Measurements from ENCODE around the gene KLHL21.
"Not testable (repeated sequence)": the region's sequence is repeated elsewhere in the genome, so short reads cannot be mapped to it uniquely, and the experiment has no call there.

KLHL21 gene

DNA sequence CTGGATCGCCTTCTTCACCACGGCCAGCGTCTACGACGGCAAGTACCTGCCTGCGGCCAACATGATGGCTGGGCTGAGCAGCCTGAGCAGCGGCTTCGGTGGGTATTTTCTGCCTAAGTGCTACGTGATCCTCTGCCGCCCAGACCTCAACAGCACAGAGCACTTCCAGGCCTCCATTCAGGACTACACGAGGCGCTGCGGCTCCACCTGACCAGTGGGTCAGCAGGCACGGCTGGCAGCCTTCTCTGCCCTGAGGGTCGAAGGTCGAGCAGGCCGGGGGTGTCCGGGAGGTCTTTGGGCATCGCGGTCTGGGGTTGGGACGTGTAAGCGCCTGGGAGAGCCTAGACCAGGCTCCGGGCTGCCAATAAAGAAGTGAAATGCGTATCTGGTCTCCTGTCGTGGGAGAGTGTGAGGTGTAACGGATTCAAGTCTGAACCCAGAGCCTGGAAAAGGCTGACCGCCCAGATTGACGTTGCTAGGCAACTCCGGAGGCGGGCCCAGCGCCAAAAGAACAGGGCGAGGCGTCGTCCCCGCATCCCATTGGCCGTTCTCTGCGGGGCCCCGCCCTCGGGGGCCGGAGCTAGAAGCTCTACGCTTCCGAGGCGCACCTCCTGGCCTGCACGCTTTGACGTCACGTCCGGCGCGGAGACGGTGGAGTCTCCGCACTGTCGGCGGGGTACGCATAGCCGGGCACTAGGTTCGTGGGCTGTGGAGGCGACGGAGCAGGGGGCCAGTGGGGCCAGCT lies 23.1 kb downstream of the KLHL21 start, which contains the start of gene ZBTB48:
TSS of gene ZBTB48 (plus strand) at position 621 of the 745 bp plus-strand sequence. CDS start 616 bp downstream, outside the sequence.
- FAIRE-seq (peak; percentile 99), DNase-seq (ENCODE audit: insufficient read length) (peak; percentile 100)
- 0 out of 2 replicates have a peak, but pooled peaks have one; percentile 26 for TF ChIP-seq TAF1 (IDR thresholded peaks at IDR 0.05; ENCODE audit: borderline replicate concordance, low read depth, low read length)
- TF ChIP-seq POLR2A (IDR thresholded peaks at IDR 0.05; ENCODE audit: low read depth, low read length) = peak; percentile 96
- peak; percentile 90 for TF ChIP-seq POLR2AphosphoS5 (IDR thresholded peaks at IDR 0.05; ENCODE audit: low read depth, low read length)

DNA sequence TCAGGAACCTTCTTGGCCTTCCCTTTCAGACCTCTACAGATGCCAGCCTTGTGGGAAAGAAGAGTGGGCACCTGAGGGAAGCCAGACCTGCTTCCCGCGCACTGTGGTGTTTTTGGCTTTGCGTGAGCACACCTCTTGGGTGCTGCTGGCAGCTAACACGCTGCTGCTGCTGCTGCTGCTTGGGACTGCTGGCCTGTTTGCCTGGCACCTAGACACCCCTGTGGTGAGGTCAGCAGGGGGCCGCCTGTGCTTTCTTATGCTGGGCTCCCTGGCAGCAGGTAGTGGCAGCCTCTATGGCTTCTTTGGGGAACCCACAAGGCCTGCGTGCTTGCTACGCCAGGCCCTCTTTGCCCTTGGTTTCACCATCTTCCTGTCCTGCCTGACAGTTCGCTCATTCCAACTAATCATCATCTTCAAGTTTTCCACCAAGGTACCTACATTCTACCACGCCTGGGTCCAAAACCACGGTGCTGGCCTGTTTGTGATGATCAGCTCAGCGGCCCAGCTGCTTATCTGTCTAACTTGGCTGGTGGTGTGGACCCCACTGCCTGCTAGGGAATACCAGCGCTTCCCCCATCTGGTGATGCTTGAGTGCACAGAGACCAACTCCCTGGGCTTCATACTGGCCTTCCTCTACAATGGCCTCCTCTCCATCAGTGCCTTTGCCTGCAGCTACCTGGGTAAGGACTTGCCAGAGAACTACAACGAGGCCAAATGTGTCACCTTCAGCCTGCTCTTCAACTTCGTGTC lies 23.9 kb downstream of the KLHL21 start:
- no peak for FAIRE-seq
- TF ChIP-seq TAF1 (IDR thresholded peaks at IDR 0.05; ENCODE audit: borderline replicate concordance, low read depth, low read length) (no peak), POLR2A (IDR thresholded peaks at IDR 0.05; ENCODE audit: low read depth, low read length) (no peak)
- no peak for DNase-seq (ENCODE audit: insufficient read length)

DNA sequence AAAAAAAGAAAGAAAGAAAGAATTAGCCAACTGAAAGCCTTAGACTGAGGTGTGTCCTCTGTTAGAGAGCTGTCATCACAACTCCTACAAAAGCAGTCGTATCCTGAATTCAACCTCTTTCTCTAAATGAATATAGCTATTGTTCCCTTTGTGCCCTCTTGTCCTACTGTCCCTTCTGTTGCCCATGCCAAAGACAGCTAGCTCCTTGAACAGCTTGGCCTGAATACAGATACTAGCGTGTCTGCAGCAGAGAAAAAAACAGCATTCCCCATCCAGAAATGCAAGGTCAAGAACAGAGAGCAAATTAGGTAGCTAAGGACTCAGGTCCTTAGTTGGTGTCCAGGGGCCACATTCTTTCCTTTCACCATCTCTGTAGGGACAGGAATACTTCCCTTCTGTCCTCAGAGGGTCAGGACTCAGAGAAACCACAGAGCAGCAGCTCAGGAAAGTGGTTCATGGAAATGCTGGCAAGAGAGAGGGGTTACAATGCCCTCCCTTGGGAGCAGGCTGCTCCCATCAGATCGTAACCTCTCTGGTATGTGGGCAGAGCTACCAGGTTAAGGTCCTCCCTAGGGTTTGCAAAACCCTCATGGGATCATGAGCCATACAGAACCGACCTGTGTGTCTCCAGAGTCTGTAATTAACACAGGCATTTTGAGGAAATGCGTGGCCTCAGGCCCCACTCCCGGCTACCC lies 24.7 kb downstream of the KLHL21 start:
- DNase-seq (ENCODE audit: insufficient read length) (no peak), FAIRE-seq (no peak)
- TF ChIP-seq POLR2AphosphoS5 (IDR thresholded peaks at IDR 0.05; ENCODE audit: low read depth, low read length) (no peak), POLR2A (IDR thresholded peaks at IDR 0.05; ENCODE audit: low read depth, low read length) (no peak), TAF1 (IDR thresholded peaks at IDR 0.05; ENCODE audit: borderline replicate concordance, low read depth, low read length) (no peak)

- TF ChIP-seq POLR2AphosphoS5 (IDR thresholded peaks at IDR 0.05; ENCODE audit: low read depth, low read length) = no peak
- no peak for TF ChIP-seq POLR2A (IDR thresholded peaks at IDR 0.05; ENCODE audit: low read depth, low read length)
- no peak for TF ChIP-seq TAF1 (IDR thresholded peaks at IDR 0.05; ENCODE audit: borderline replicate concordance, low read depth, low read length)
- FAIRE-seq (no peak), DNase-seq (ENCODE audit: insufficient read length) (no peak)
Measured at GRCh38 chr1:6574818-6575217, 27.9 kb downstream of the KLHL21 start.

DNA sequence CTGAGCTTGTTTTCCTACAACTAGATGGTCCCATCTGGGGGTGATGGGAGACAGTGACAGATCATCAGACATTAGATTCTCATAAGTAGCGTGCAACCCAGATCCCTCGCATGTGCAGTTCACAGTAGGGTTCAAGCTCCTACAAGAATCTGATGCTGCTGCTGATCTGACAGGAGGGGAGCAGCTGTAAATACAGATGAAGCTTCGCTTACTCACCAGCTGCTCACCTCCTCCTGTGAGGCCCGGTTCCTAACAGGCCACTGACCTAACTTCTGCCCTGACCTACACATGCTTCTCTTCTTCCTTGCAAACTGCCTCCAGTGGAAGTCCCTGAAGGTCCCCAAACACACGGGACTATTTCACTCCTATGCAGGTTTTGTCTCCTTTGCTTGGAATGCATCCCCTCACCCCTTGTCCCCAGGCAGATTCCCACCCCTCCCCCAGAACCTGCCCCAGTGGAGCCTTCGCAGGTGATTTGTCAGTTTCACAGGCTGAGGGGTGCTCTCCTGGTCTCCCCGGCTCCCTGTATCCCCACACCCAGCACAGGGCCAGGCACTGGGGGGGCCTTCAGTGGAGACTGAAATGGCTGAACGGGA lies 28.5 kb downstream of the KLHL21 start:
- no peak for FAIRE-seq
- no peak for DNase-seq (ENCODE audit: insufficient read length)
- TF ChIP-seq POLR2A (IDR thresholded peaks at IDR 0.05; ENCODE audit: low read depth, low read length) (no peak), POLR2AphosphoS5 (IDR thresholded peaks at IDR 0.05; ENCODE audit: low read depth, low read length) (no peak), TAF1 (IDR thresholded peaks at IDR 0.05; ENCODE audit: borderline replicate concordance, low read depth, low read length) (no peak)

DNA sequence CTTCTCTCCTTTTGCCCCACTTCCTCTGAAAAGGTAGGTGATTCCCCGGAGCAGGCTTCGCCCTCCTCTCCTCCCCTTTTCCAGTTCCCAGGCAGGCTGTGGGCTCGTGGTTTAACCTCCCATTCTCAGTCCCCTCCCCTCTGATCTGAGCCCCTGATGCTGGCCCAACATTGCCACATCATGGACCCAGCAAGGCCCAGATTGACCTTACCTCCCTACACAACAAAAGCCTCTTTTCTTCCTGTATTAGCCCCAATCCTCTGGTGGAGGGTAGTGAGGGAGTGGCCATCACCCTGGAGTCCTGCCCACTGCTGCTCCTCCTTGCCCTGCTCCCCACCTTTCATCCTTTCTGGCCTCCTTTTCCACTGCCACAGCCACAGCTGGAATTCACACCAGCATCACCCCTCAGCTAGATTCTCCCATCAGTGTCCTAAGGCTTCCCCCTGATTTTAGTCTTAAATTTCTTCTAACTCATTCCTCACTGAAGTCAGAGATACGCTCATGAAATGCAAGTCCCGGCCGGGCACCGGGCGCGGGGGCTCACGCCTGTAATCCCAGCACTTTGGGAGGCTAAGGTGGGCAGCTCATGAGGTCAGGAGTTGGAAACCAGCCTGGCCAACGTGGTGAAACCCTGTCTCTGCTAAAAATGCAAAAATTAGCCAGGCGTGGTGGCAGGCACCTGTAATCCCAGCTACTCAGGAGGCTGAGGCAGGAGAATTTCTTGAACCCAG lies 29.9 kb downstream of the KLHL21 start:
- FAIRE-seq = no peak
- DNase-seq (ENCODE audit: insufficient read length) = no peak
- TF ChIP-seq TAF1 (IDR thresholded peaks at IDR 0.05; ENCODE audit: borderline replicate concordance, low read depth, low read length) = no peak
- TF ChIP-seq POLR2AphosphoS5 (IDR thresholded peaks at IDR 0.05; ENCODE audit: low read depth, low read length) = no peak
- no peak for TF ChIP-seq POLR2A (IDR thresholded peaks at IDR 0.05; ENCODE audit: low read depth, low read length)

- FAIRE-seq (no peak), DNase-seq (ENCODE audit: insufficient read length) (no peak)
- no peak for TF ChIP-seq TAF1 (IDR thresholded peaks at IDR 0.05; ENCODE audit: borderline replicate concordance, low read depth, low read length)
- no peak for TF ChIP-seq POLR2A (IDR thresholded peaks at IDR 0.05; ENCODE audit: low read depth, low read length)
- TF ChIP-seq POLR2AphosphoS5 (IDR thresholded peaks at IDR 0.05; ENCODE audit: low read depth, low read length) = no peak
Measured at GRCh38 chr1:6570987-6571386, 31.7 kb downstream of the KLHL21 start.

- DNase-seq (ENCODE audit: insufficient read length) = no peak
- no peak for FAIRE-seq
- no peak for TF ChIP-seq POLR2AphosphoS5 (IDR thresholded peaks at IDR 0.05; ENCODE audit: low read depth, low read length)
- TF ChIP-seq TAF1 (IDR thresholded peaks at IDR 0.05; ENCODE audit: borderline replicate concordance, low read depth, low read length) = no peak
- TF ChIP-seq POLR2A (IDR thresholded peaks at IDR 0.05; ENCODE audit: low read depth, low read length) = no peak
Measured at GRCh38 chr1:6570100-6570499, 32.6 kb downstream of the KLHL21 start.

DNA sequence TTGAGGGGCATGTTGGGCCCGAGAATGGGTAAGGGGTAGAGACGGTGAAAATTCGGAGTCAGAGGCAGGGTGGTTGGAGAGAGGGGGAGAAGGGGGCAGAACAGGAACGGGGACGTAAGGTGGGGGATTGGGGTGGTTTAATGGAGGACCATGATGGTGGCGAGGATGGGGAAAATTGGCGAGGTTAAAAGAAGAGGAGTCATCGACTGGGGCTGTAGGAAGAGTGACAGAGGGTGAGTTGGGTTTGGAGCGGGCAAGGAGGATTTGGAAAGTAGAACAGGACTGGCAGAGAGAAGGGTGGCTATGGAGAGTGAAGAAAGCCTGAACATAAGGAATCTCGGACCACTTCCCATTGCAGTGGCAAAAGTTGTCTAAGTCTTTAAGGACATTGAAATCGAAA lies 33.6 kb downstream of the KLHL21 start:
- TF ChIP-seq POLR2AphosphoS5 (IDR thresholded peaks at IDR 0.05; ENCODE audit: low read depth, low read length) = no peak
- no peak for TF ChIP-seq POLR2A (IDR thresholded peaks at IDR 0.05; ENCODE audit: low read depth, low read length)
- no peak for TF ChIP-seq TAF1 (IDR thresholded peaks at IDR 0.05; ENCODE audit: borderline replicate concordance, low read depth, low read length)
- no peak for FAIRE-seq
- DNase-seq (ENCODE audit: insufficient read length) = no peak

DNA sequence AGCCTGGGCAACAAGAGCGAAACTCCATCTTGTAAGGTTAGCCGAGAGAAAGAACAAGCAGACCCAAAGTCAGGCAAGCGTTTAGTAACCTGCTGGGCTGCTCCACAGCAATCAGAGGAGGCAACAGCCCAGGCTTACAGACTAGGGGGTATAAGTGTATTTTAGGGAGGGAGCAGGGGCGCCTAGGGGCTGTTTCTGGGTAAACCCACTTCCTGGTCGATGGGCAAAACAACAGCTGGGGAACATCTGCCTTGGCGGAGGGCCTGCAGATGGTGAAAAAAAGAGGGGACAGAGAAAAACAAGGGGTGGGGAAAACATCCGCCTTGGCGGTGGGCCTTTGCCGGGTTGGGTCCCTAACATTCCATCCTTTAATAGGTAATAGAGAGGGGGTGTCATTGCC lies 42.4 kb downstream of the KLHL21 start:
- TF ChIP-seq POLR2A (IDR thresholded peaks at IDR 0.05; ENCODE audit: low read depth, low read length) (no peak), TAF1 (IDR thresholded peaks at IDR 0.05; ENCODE audit: borderline replicate concordance, low read depth, low read length) (no peak), POLR2AphosphoS5 (IDR thresholded peaks at IDR 0.05; ENCODE audit: low read depth, low read length) (no peak)
- FAIRE-seq (no peak), DNase-seq (ENCODE audit: insufficient read length) (no peak)

DNA sequence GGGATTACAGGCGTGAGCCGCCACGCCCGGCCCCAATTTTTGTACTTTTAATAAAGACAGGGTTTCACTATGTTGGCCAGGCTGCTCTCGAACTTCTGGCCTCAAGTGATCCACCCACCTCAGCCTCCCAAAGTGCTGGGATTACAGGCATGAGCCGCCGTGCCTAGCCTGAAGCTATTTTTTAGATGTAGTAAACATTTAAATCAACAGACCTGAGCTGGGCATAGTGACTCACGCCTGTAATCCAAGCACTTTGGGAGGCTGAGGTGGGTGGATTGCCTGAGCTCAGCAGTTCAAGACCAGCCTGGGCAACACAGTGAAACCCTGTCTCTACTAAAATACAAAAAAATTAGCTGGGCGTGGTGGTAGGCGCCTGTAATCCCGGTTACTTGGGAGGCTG lies 43.5 kb downstream of the KLHL21 start:
- not testable (repeated sequence) for FAIRE-seq

More for the DNA sequence above, 43.5 kb downstream of the KLHL21 start:
- DNase-seq (ENCODE audit: insufficient read length) = not testable (repeated sequence)
